IPS-20b (cell line): Measurements from ENCODE around the gene ATP8A2.

Experiments
- H3K27ac ChIP-seq: one replicate; pipeline ENCODE4 v1.5.1; 2013; ENCODE audit warnings: low read length
- H3K27me3 ChIP-seq: 2 replicates; pipeline ENCODE4 v1.6.1; 2013; ENCODE audit warnings: mild to moderate bottlenecking, low read length, inconsistent platforms; ENCODE audit not compliant: insufficient read depth
- H3K36me3 ChIP-seq: 2 replicates; pipeline ENCODE4 v1.6.1; 2013; ENCODE audit warnings: low read depth, mild to moderate bottlenecking, inconsistent platforms, low read length, moderate library complexity; ENCODE audit not compliant: insufficient read depth
- H3K4me1 ChIP-seq: 2 replicates; pipeline ENCODE4 v1.6.1; 2013; ENCODE audit warnings: mild to moderate bottlenecking, control low read depth, inconsistent platforms, low read length, moderate library complexity; ENCODE audit not compliant: insufficient read depth
- H3K4me3 ChIP-seq: 2 replicates; pipeline ENCODE4 v1.5.1; 2013; ENCODE audit warnings: mild to moderate bottlenecking, low read length, inconsistent platforms
- H3K9ac ChIP-seq: 2 replicates; pipeline ENCODE4 v1.6.1; 2013; ENCODE audit warnings: low read depth, mild to moderate bottlenecking, inconsistent platforms, low read length, moderate library complexity
- H3K9me3 ChIP-seq: 2 replicates; pipeline ENCODE4 v1.6.1; 2013; ENCODE audit warnings: mild to moderate bottlenecking, low read depth, low read length, inconsistent platforms; ENCODE audit not compliant: insufficient read depth

ATP8A2 gene

DNA sequence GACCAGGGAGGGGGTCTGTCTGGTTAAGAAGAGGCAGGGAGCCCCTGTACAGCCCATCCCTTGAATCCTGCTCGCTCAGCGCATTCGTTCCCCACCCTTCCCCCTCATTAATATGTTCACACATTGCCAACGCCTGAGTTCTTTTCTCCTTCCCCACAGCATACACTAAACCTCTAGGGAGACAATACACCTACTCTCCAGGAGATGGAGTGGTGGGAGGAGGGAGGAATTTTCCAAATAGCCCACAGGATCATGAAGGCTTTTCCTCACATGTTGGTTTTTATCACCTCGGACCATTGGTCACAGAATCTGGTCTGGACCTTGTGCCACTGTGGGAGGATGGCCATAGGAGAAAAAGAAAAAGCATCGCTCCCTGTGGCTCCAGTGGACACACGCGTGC is 385.1 kb downstream of the ATP8A2 start:
- H3K36me3 ChIP-seq: no peaks in the 10 kb centered on the region
- H3K27ac ChIP-seq: no peak overlapping the region
- no peak overlapping the region for H3K9ac ChIP-seq
- H3K4me1 ChIP-seq: no peaks in the 10 kb centered on the region; the same call in 1 of the 2 replicates
- H3K27me3 ChIP-seq: no peaks in the 10 kb centered on the region
- no peak overlapping the region for H3K4me3 ChIP-seq
- no peaks in the 10 kb centered on the region for H3K9me3 ChIP-seq

DNA sequence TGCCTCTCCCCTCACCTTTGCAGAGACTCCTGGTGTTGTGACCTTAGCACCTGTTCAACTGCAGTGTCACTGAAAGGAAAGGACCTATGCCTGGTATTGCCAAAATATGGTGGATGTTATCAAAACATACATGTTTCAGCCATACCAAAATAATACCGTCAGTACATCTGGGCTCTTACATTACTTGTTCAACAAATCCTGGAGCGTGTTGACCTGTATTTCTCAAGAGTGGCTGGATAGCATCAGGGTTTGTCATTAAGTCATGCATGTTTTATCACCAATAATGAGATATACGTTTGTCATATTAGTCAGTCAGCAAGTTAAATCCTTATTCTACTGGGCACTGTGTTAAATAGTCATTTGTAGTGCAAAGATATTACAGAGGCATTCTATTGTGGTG is 389.3 kb downstream of the ATP8A2 start:
- Histone ChIP-seq H3K9ac (no peak overlapping the region), H3K4me3 (no peak overlapping the region), H3K4me1 (peaks cover 19% of the 10 kb centered on the region)

DNA sequence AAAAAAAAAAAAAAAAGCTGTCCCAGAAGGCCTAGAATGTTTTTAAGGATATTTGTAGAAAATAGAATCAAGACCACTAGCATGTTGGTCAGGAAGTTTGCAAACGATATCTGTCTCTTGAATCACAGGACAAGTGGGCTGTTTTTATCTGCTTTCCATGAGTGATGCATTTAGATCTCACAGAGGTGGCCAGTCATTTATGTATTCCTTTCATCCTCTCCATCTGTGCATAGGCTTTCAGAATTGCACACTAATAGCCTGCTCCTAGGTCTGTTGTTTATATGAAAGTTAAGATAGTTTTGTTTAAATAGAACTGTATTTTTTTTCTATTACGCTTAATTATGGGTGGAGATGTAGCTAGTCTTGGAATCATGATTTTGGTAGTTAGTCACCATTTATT is 390.5 kb downstream of the ATP8A2 start:
- Histone ChIP-seq H3K27me3 (no peaks in the 10 kb centered on the region), H3K4me3 (no peak overlapping the region), H3K4me1 (peaks cover 19% of the 10 kb centered on the region), H3K27ac (no peak overlapping the region), H3K9ac (no peak overlapping the region), H3K36me3 (no peaks in the 10 kb centered on the region), H3K9me3 (no peaks in the 10 kb centered on the region)

More for the DNA sequence above, 389.3 kb downstream of the ATP8A2 start:
- Histone ChIP-seq H3K36me3 (no peaks in the 10 kb centered on the region), H3K9me3 (no peaks in the 10 kb centered on the region), H3K27me3 (no peaks in the 10 kb centered on the region), H3K27ac (no peak overlapping the region)

DNA sequence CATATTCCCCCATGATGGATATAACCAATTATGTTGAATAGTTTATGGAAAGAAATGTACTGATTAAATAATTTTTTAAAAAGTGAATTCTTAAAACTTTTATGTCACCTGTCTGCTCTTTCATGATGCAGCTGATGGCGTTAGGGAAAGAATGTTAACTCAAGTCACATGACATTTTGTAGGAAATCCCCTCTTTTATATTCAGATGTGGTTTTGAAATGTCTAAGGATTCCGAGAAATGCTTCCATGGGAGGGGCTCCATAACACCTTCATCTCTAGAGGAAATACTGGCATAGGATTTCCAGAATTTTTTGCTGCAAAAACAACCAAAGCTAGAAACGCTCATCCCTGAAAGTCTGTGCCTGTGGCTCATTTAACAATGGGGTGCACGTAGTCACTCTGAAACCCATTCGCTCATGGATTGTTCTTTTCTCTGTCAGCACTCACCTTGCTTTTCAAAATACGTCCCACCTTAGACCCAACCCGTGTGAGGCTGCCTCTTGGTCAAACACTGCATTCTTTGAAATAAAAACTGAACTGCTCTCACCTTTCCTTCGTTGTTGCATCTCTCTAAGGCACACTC is 391.1 kb downstream of the ATP8A2 start:
- Histone ChIP-seq H3K27me3 (no peaks in the 10 kb centered on the region), H3K9ac (no peak overlapping the region), H3K27ac (no peak overlapping the region), H3K9me3 (no peaks in the 10 kb centered on the region), H3K36me3 (no peaks in the 10 kb centered on the region), H3K4me1 (peaks cover 19% of the 10 kb centered on the region), H3K4me3 (no peak overlapping the region)

DNA sequence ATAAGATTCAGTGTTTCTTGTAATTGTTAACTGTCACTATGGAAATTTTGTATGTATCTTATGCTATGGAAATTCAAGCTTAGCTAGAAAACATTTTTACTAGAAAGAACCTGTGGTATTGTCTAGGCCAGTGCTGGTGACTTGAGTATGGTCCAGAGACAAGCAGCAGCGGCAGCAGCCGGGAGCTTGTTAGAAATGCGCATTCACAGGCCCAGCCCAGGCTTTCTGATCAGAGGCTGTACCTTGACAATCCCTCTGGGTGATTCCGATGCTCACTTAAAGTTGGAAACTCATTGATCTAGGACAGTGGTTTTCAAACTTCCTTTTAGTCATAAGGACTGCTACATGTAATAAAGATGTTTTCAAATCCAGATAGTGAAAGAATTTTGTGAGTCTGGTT is 392.6 kb downstream of the ATP8A2 start:
- H3K27ac ChIP-seq: no peak overlapping the region

DNA sequence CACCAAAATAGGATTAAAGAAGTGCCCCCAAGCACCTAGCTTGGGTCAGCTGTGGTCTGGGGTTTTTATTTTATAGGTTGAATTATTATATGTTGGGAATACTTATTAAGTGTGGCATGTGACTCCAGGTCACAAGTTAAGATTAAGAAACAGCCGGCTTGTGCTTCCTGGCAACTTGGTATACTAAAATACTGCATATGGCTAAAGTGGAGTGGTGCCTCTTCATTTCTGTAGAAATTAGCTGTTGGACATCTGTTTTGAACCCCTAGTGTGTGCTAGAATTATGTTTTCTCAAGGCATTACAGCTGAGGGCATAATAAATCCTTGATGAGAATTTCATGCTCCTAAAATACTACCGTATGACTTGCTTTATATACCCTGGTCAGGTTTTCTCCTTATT is 393.5 kb downstream of the ATP8A2 start:
- no peak overlapping the region for H3K27ac ChIP-seq
- H3K27me3 ChIP-seq: no peaks in the 10 kb centered on the region
- peaks cover 19% of the 10 kb centered on the region for H3K4me1 ChIP-seq
- no peak overlapping the region for H3K4me3 ChIP-seq
- H3K9me3 ChIP-seq: no peaks in the 10 kb centered on the region
- no peaks in the 10 kb centered on the region for H3K36me3 ChIP-seq
- H3K9ac ChIP-seq: no peak overlapping the region

More for the DNA sequence above, 392.6 kb downstream of the ATP8A2 start:
- no peak overlapping the region for H3K9ac ChIP-seq
- H3K9me3 ChIP-seq: no peaks in the 10 kb centered on the region
- no peak overlapping the region for H3K4me3 ChIP-seq
- H3K4me1 ChIP-seq: peaks cover 19% of the 10 kb centered on the region
- no peaks in the 10 kb centered on the region for H3K36me3 ChIP-seq
- no peaks in the 10 kb centered on the region for H3K27me3 ChIP-seq

DNA sequence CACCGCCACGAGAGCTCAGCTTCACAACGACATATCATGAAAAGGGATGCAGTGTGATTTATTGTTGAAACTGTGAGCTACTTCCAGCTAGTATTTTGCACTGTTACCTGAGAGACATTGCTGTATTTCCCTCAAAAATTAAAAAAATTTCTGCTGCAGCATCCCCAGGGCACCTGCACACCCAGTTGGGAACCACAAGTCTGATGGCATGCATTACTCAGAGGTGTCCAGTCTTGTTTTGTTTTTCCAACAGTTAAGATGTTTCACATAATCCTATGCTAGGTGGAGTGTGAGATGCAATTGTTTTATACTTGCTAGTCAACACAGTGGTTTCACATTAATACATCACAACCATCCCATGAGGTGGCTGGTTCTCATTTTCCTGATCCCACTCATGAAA is 394.8 kb downstream of the ATP8A2 start:
- Histone ChIP-seq H3K4me1 (peaks cover 29% of the 10 kb centered on the region), H3K9me3 (no peaks in the 10 kb centered on the region), H3K27ac (no peak overlapping the region), H3K36me3 (no peaks in the 10 kb centered on the region), H3K9ac (no peak overlapping the region), H3K4me3 (no peak overlapping the region), H3K27me3 (no peaks in the 10 kb centered on the region)

DNA sequence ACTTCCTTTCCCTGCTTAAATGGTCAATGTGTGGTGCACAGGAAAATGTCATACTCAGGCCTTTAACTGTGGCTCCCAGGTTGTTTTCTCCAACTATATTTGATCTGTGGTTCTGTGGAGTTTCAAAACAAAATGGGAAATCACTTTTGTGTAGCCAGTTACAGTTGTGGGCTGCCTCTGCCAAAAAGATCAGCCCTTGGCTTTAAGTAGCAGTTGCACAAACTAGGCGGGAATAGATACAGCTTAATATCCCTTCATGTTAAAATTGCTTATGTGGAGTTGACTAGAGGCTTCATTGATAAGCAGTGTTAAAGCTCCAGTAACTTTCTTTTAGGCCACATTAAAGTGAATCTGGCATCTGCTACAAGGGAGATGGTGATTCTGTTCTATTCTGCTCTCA is 395.2 kb downstream of the ATP8A2 start:
- no peak overlapping the region for H3K27ac ChIP-seq
- peaks cover 33% of the 10 kb centered on the region for H3K4me1 ChIP-seq
- no peaks in the 10 kb centered on the region for H3K9me3 ChIP-seq
- no peaks in the 10 kb centered on the region for H3K27me3 ChIP-seq
- H3K4me3 ChIP-seq: no peak overlapping the region
- no peak overlapping the region for H3K9ac ChIP-seq
- H3K36me3 ChIP-seq: no peaks in the 10 kb centered on the region

DNA sequence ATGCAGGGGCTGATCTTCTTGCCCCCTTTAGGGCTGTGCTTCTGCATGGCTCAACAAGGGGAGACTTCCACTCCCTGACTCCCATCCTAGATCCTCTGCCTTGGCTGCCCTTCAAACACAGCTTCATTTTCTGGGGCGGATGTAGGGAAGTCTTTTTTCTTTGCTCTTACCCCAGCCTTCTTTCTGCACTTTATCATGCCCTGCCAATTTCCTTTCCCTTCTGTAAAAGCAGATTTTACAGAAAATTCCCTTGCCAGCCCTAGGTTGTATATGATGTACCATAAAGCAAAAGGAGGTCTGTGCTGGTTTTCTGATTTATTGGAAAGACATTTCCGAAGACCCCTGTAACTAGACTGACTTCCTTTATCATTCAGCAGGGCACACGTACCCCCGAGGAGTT is 396.6 kb downstream of the ATP8A2 start:
- peaks cover 21% of the 10 kb centered on the region for H3K4me1 ChIP-seq
- no peaks in the 10 kb centered on the region for H3K27me3 ChIP-seq
- H3K4me3 ChIP-seq: no peak overlapping the region
- no peaks in the 10 kb centered on the region for H3K36me3 ChIP-seq
- H3K27ac ChIP-seq: no peak overlapping the region
- H3K9me3 ChIP-seq: no peaks in the 10 kb centered on the region
- H3K9ac ChIP-seq: no peak overlapping the region

DNA sequence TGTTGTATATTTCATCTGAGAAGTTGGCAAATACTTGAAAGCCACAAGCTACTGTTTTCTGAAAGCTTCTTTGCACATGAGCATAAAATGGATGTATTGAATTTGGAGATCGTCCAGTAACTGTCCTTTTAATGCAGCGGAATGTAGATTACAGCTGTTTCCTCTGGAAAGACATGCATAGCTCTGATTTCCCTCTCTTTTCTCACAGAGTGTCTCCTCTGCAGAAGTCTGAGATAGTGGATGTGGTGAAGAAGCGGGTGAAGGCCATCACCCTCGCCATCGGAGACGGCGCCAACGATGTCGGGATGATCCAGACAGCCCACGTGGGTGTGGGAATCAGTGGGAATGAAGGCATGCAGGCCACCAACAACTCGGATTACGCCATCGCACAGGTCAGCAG is 397.1 kb downstream of the ATP8A2 start:
- Histone ChIP-seq H3K27me3 (no peaks in the 10 kb centered on the region), H3K9ac (no peak overlapping the region), H3K27ac (no peak overlapping the region), H3K4me1 (peaks cover 17% of the 10 kb centered on the region), H3K9me3 (no peaks in the 10 kb centered on the region), H3K4me3 (no peak overlapping the region), H3K36me3 (no peaks in the 10 kb centered on the region)

DNA sequence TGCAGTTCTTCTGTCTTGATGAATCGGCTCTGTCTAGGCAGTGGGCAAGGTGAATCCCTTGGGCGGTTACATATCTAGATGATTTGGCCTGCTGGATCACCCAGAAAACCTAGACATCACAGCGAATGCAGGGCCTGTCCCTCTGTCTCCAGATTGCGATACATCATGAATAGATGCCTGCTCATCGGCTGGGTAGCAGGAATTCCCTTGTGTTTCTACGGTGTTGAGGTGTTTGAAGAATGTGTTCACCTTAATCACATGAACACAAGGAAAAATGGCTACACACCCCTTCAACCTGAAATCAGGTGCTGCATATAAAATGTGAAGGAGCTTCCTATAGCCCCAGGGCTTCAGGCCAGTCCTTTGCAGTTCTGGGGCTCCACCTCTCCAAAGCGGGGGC is 398.8 kb downstream of the ATP8A2 start:
- H3K9ac ChIP-seq: 0 out of 2 replicates have a peak overlapping the region, but pooled peaks have one; percentile 6
- no peaks in the 10 kb centered on the region for H3K9me3 ChIP-seq
- H3K27me3 ChIP-seq: no peaks in the 10 kb centered on the region
- H3K36me3 ChIP-seq: no peaks in the 10 kb centered on the region
- H3K4me1 ChIP-seq: peaks cover 13% of the 10 kb centered on the region
- no peak overlapping the region for H3K27ac ChIP-seq
- H3K4me3 ChIP-seq: no peak overlapping the region

DNA sequence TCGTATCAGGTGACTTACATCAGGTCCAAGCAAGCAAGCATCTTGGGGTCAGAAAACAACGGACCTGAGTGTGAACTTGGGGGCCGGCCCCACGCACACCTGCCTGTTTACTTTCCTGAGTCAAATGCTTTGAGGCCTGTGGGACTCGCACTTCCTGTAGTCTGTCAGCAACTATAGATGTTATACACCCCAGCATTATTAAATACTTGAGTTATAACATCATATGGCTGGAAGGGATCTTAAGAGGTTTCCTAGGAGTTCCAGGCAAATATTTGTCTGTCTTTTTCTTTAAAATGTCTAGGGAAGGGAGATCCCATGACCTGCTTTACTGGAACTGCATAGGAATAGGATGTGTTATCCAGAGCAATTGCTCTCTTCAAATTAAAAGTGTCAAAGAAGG is 399.4 kb downstream of the ATP8A2 start:
- H3K27ac ChIP-seq: no peak overlapping the region
- no peaks in the 10 kb centered on the region for H3K36me3 ChIP-seq
- no peak overlapping the region for H3K4me3 ChIP-seq
- no peak overlapping the region for H3K9ac ChIP-seq
- H3K9me3 ChIP-seq: no peaks in the 10 kb centered on the region
- peaks cover 13% of the 10 kb centered on the region for H3K4me1 ChIP-seq
- no peaks in the 10 kb centered on the region for H3K27me3 ChIP-seq
